MM.1S (cell line): Measurements from ENCODE around the gene JUND.
A peak's percentile ranks its signal among the peaks of the same experiment; 100 is the strongest.

ENCODE experiments used
- DNase-seq: peaks from one replicate; pipeline ENCODE4 v3.0.0-alpha.2; 2015
- H2AFZ ChIP-seq: fragments of 300-600 bp; sonication (generic); 2 replicates; pipeline ENCODE4 v1.6.0; 2016; ENCODE audit warnings: antibody characterized with exemption, low read length
- H3F3A ChIP-seq: fragments of 300-600 bp; sonication (generic); 2 replicates; pipeline ENCODE4 v1.6.1; 2016; ENCODE audit warnings: mild to moderate bottlenecking, antibody characterized with exemption, low read length, moderate library complexity, mixed read lengths; ENCODE audit not compliant: insufficient read depth
- H3K27ac ChIP-seq: fragments of 300-600 bp; sonication (generic); 2 replicates; pipeline ENCODE4 v1.5.1; 2016; ENCODE audit warnings: mild to moderate bottlenecking, low read length
- H3K27me3 ChIP-seq: fragments of 300-600 bp; sonication (generic); replicated peaks from 2 replicates; pipeline ENCODE4 v1.6.0; 2016; ENCODE audit warnings: low read length; ENCODE audit not compliant: insufficient read depth
- H3K36me3 ChIP-seq: fragments of 300-600 bp; sonication (generic); replicated peaks from 2 replicates; pipeline ENCODE4 v1.6.1; 2016; ENCODE audit warnings: mild to moderate bottlenecking, low read length, mixed read lengths; ENCODE audit not compliant: insufficient read depth
- H3K4me1 ChIP-seq: fragments of 300-600 bp; sonication (generic); 2 replicates; pipeline ENCODE4 v1.6.1; 2016; ENCODE audit warnings: low read length, mixed read lengths
- H3K4me2 ChIP-seq: fragments of 300-600 bp; sonication (generic); 2 replicates; pipeline ENCODE4 v1.6.0; 2016; ENCODE audit warnings: low read depth, low read length
- H3K4me3 ChIP-seq: fragments of 300-600 bp; sonication (generic); 2 replicates; pipeline ENCODE4 v1.5.1; 2016; ENCODE audit warnings: low read length, mixed read lengths
- H3K79me2 ChIP-seq: fragments of 300-600 bp; sonication (generic); 2 replicates; pipeline ENCODE4 v1.6.1; 2016; ENCODE audit warnings: mixed run types, low read length, mixed read lengths
- H3K9ac ChIP-seq: fragments of 300-600 bp; sonication (generic); 2 replicates; pipeline ENCODE4 v1.6.1; 2016; ENCODE audit warnings: low read length, mixed read lengths
- H3K9me2 ChIP-seq: fragments of 300-600 bp; sonication (generic); replicated peaks from 2 replicates; pipeline ENCODE4 v1.6.1; 2016; ENCODE audit warnings: mild to moderate bottlenecking, low read length, mixed read lengths; ENCODE audit not compliant: insufficient read depth
- H3K9me3 ChIP-seq: fragments of 300-600 bp; sonication (generic); replicated peaks from 2 replicates; pipeline ENCODE4 v1.6.1; 2016; ENCODE audit warnings: mild to moderate bottlenecking, low read length, mixed read lengths; ENCODE audit not compliant: insufficient read depth
- H4K20me1 ChIP-seq: fragments of 300-600 bp; sonication (generic); 2 replicates; pipeline ENCODE4 v1.6.1; 2016; ENCODE audit warnings: mild to moderate bottlenecking, low read length, moderate library complexity, mixed read lengths; ENCODE audit not compliant: insufficient read depth
- EZH2 ChIP-seq: fragments of 300-600 bp; sonication (generic); optimal IDR thresholded peaks from 2 replicates; pipeline ENCODE3; 2017; ENCODE audit warnings: low read depth, mild to moderate bottlenecking, antibody characterized with exemption, low read length, mixed read lengths
- EZH2phosphoT487 ChIP-seq: fragments of 300-600 bp; sonication (generic); IDR thresholded peaks from 2 replicates; pipeline ENCODE4 v1.6.1; 2018; ENCODE audit warnings: antibody characterized with exemption, low read length
- TF ChIP-seq, protein P1 (sequence below): fragments of 300-600 bp; sonication (generic); IDR thresholded peaks from 2 replicates; pipeline ENCODE4 v1.5.1; 2016; ENCODE audit warnings: antibody characterized with exemption, low read length, mixed read lengths

JUND gene

DNA sequence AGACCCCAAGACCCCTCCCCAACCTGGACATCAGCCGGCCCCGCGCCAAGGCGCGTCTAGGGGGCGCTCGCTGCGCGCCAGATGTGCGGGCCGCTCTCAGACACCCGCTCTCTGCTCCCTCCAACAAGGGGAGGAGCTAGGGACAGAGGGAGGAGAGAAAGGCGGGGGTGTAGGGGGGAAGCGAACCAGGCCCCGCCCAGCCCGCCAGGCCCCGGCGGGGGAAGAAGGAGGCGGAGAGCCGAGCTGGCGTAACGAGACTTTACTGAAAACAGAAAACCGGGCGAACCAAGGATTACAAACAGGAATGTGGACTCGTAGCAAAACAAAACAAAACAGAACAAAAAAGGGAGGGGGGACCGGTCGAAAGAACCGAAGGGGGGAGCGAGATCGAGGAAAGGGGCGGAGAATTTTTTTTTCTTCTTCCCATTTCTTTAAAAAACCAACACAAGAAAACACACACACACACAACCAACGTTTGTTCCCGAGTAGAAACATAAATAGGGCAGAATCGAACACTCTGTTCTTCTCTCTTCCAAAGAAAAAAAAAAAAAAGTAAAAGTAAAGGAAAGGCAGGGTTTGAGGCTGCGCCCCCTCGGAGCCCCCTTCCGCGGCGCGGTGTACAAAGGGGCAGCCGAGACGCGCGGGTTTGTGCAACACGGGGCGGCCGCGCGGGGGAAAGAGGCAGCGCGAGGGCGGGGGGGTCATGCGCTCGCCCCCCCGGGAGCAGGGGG lies 1.7 kb downstream of the JUND start:
- no peaks in the 10 kb centered on the region for H3K27me3 ChIP-seq
- peak; percentile 93 for DNase-seq
- H3K9me3 ChIP-seq = no peaks in the 10 kb centered on the region
- no peaks in the 10 kb centered on the region for H3K36me3 ChIP-seq
- H3K27ac ChIP-seq = peak overlapping the region; percentile 97
- H3K9ac ChIP-seq = peak overlapping the region; percentile 99
- H3K4me1 ChIP-seq = peaks cover 12% of the 10 kb centered on the region
- no peaks in the 10 kb centered on the region for H4K20me1 ChIP-seq
- peaks cover 21% of the 10 kb centered on the region for H3F3A ChIP-seq
- H3K9me2 ChIP-seq = no peaks in the 10 kb centered on the region
- H2AFZ ChIP-seq = no peak overlapping the region
- H3K79me2 ChIP-seq = peaks cover 24% of the 10 kb centered on the region
- H3K4me3 ChIP-seq = peak overlapping the region; percentile 94
- H3K4me2 ChIP-seq = peak overlapping the region; percentile 38
- TF ChIP-seq, protein P1, sequence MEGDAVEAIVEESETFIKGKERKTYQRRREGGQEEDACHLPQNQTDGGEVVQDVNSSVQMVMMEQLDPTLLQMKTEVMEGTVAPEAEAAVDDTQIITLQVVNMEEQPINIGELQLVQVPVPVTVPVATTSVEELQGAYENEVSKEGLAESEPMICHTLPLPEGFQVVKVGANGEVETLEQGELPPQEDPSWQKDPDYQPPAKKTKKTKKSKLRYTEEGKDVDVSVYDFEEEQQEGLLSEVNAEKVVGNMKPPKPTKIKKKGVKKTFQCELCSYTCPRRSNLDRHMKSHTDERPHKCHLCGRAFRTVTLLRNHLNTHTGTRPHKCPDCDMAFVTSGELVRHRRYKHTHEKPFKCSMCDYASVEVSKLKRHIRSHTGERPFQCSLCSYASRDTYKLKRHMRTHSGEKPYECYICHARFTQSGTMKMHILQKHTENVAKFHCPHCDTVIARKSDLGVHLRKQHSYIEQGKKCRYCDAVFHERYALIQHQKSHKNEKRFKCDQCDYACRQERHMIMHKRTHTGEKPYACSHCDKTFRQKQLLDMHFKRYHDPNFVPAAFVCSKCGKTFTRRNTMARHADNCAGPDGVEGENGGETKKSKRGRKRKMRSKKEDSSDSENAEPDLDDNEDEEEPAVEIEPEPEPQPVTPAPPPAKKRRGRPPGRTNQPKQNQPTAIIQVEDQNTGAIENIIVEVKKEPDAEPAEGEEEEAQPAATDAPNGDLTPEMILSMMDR = peak; percentile 95
- TF ChIP-seq EZH2 (no peak), EZH2phosphoT487 (no peak)

DNA sequence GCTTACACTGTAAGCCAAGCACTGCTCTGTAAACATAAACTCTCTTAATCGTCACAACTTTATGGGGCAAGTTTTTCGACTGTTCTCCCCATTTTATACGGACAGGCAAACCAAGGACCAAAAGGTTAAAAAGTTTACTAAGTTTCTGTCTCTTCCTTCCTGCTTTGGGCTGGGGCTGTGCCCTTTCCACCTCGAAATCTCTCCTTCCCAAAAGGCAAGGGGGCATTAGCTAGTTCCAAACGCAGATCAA lies 2.2 kb downstream of the JUND start:
- TF ChIP-seq, protein P1 = no peak
- TF ChIP-seq EZH2 (no peak), EZH2phosphoT487 (no peak)
- H3K27me3 ChIP-seq = no peaks in the 10 kb centered on the region
- peak overlapping the region; percentile 94 for H3K4me3 ChIP-seq
- no peak overlapping the region for H2AFZ ChIP-seq
- no peaks in the 10 kb centered on the region for H4K20me1 ChIP-seq
- peak overlapping the region; percentile 99; the same call in 1 of the 2 replicates for H3K9ac ChIP-seq
- H3K4me1 ChIP-seq = peaks cover 12% of the 10 kb centered on the region
- H3F3A ChIP-seq = peaks cover 25% of the 10 kb centered on the region
- peaks cover 24% of the 10 kb centered on the region for H3K79me2 ChIP-seq
- H3K27ac ChIP-seq = peak overlapping the region; percentile 97; the same call in 1 of the 2 replicates
- no peaks in the 10 kb centered on the region for H3K9me3 ChIP-seq
- H3K36me3 ChIP-seq = no peaks in the 10 kb centered on the region
- H3K9me2 ChIP-seq = no peaks in the 10 kb centered on the region
- H3K4me2 ChIP-seq = peak overlapping the region; percentile 38
- no peak for DNase-seq

DNA sequence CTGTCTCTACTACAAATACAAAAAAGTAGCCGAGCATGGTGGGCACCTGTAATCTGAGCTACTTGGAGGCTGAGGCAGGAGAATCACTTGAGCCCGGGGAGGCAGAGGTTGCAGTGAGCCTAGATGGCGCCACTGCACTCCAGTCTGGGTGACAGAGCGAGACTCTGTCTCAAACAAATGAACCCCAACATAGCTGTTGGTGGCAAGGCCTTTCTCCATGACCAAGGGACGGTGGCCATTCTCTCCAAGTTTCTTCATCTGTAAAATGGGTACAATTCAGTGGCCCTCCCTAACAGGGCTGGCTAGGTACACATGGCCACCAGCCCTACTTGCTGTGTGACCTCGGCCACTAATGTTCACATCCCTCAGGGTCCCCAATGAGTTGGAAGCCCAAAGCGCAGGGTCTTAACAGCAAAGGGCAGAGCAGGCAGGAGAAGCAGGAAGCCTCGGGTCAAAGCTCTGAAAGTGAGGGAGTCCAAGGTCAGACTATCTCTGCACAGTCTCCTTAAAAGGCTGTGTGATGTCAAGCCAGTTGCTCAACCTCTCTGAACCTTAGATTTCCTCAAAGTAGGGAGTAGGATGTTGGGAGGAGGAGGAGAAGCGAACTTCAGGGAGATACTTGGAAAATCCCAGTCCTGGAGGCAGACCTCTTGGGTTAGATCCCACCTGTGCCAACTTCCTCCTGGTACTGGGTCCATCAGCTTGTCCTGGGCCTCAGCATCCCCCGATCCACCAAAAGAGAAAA lies 2.7 kb downstream of the JUND start:
- H3K4me1 ChIP-seq = peaks cover 12% of the 10 kb centered on the region
- H3K9me3 ChIP-seq = no peaks in the 10 kb centered on the region
- DNase-seq = no peak
- peaks cover 24% of the 10 kb centered on the region for H3K79me2 ChIP-seq
- H3K27me3 ChIP-seq = no peaks in the 10 kb centered on the region
- H2AFZ ChIP-seq = no peak overlapping the region
- no peak for TF ChIP-seq EZH2phosphoT487
- no peak for TF ChIP-seq EZH2
- TF ChIP-seq, protein P1 = peak; percentile 38
- no peak overlapping the region; the same call in 1 of the 2 replicates for H3K27ac ChIP-seq
- no peaks in the 10 kb centered on the region for H4K20me1 ChIP-seq
- H3K4me3 ChIP-seq = peak overlapping the region; percentile 94
- peak overlapping the region; percentile 38 for H3K4me2 ChIP-seq
- H3K36me3 ChIP-seq = no peaks in the 10 kb centered on the region
- H3K9ac ChIP-seq = peak overlapping the region; percentile 99; the same call in 1 of the 2 replicates
- no peaks in the 10 kb centered on the region for H3K9me2 ChIP-seq
- peaks cover 25% of the 10 kb centered on the region for H3F3A ChIP-seq
